IPS-NIHi7 (cell line): Measurements from ENCODE around the gene RNF14.

ENCODE experiments used
- DNase-seq: peaks from one replicate; pipeline ENCODE4 v3.0.0; 2012; ENCODE audit warnings: mixed read lengths; ENCODE audit errors: extremely low spot score

The RNF14 gene

GRCh38 chr5:141976176-141976575 lies 7.3 kb downstream of the RNF14 start:
- no peak for DNase-seq

GRCh38 chr5:141978389-141978788 lies 9.5 kb downstream of the RNF14 start:
- DNase-seq, result no peak

- no peak for DNase-seq
Measured at GRCh38 chr5:141982626-141983025, 13.7 kb downstream of the RNF14 start.

- DNase-seq, result no peak
Measured at GRCh38 chr5:141986072-141986471, 17.2 kb downstream of the RNF14 start.

- DNase-seq, result no peak
Measured at GRCh38 chr5:141989720-141990119, 20.8 kb downstream of the RNF14 start.

- DNase-seq, result peak; percentile 60
Measured at GRCh38 chr5:141992349-141992963, 23.6 kb downstream of the RNF14 start.

GRCh38 chr5:141994511-141995136 lies 25.7 kb downstream of the RNF14 start:
- DNase-seq, result no peak

GRCh38 chr5:141995656-141996055 lies 26.8 kb downstream of the RNF14 start:
- no peak for DNase-seq

- DNase-seq, result no peak
Measured at GRCh38 chr5:141997358-141997960, 28.6 kb downstream of the RNF14 start.

GRCh38 chr5:142000173-142000572 lies 31.3 kb downstream of the RNF14 start:
- DNase-seq, result no peak

- peak; percentile 41 for DNase-seq
Measured at GRCh38 chr5:142000704-142001484, 32.0 kb downstream of the RNF14 start.

GRCh38 chr5:142003266-142003800 lies 34.4 kb downstream of the RNF14 start:
- no peak for DNase-seq

GRCh38 chr5:142006363-142007236 lies 37.7 kb downstream of the RNF14 start:
- no peak for DNase-seq

GRCh38 chr5:142007237-142007544 lies 38.3 kb downstream of the RNF14 start:
- no peak for DNase-seq

GRCh38 chr5:142008813-142009212 lies 39.9 kb downstream of the RNF14 start:
- no peak for DNase-seq

GRCh38 chr5:142009886-142010285 lies 41.0 kb downstream of the RNF14 start:
- DNase-seq, result no peak

- DNase-seq, result no peak
Measured at GRCh38 chr5:142011572-142012185, 42.8 kb downstream of the RNF14 start.

- peak; percentile 78 for DNase-seq
Measured at GRCh38 chr5:142012186-142012785, 43.4 kb downstream of the RNF14 start.

- peak; percentile 86 for DNase-seq
Measured at GRCh38 chr5:142012792-142013388, 44.0 kb downstream of the RNF14 start, which contains the start of gene GNPDA1. Gene GNPDA1, minus strand, starts transcription at chr5:142013027. Its CDS starts 992 bp downstream, at chr5:142012035.
